GM10847 (cell line): ENCODE results near the gene PZP.

Experiments
- POLR2A ChIP-seq: IDR thresholded peaks from 2 replicates; pipeline ENCODE4 v1.6.1; 2011; ENCODE audit not compliant: insufficient read length; ENCODE audit errors: extremely low read depth

Gene PZP

GRCh38 chr12:9113296-9113986, 94.8 kb downstream of the PZP start:
- TF ChIP-seq POLR2A = no peak

- no peak for TF ChIP-seq POLR2A
These were observed 95.9 kb downstream of the PZP start for GRCh38 chr12:9112076-9112853.

DNA sequence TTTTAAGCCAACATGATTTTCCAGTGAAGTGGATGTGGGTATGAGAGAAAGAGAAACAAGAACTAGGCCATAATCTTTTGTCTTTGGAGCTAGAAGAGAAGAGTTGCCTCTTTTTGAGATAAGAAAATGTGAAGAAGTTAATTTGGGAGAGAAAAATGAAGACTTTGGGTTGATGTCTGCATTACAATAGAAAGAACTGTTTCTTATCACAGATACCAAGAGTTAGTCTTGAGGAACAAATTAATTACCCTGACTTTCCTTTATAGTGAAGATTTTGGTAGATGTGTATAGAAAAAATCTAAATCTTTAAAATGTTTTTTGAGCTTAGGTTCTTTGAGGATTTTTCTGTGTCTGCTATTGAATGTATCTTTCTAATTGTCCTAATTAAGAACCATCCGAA, 96.7 kb downstream of the PZP start:
- no peak for TF ChIP-seq POLR2A

GRCh38 chr12:9109737-9110491, 98.3 kb downstream of the PZP start:
- TF ChIP-seq POLR2A = no peak

GRCh38 chr12:9109213-9109522, 99.0 kb downstream of the PZP start:
- TF ChIP-seq POLR2A = no peak

GRCh38 chr12:9108504-9109212, 99.5 kb downstream of the PZP start:
- no peak for TF ChIP-seq POLR2A

- TF ChIP-seq POLR2A = no peak
These were observed 100.7 kb downstream of the PZP start for GRCh38 chr12:9107542-9107873.

DNA sequence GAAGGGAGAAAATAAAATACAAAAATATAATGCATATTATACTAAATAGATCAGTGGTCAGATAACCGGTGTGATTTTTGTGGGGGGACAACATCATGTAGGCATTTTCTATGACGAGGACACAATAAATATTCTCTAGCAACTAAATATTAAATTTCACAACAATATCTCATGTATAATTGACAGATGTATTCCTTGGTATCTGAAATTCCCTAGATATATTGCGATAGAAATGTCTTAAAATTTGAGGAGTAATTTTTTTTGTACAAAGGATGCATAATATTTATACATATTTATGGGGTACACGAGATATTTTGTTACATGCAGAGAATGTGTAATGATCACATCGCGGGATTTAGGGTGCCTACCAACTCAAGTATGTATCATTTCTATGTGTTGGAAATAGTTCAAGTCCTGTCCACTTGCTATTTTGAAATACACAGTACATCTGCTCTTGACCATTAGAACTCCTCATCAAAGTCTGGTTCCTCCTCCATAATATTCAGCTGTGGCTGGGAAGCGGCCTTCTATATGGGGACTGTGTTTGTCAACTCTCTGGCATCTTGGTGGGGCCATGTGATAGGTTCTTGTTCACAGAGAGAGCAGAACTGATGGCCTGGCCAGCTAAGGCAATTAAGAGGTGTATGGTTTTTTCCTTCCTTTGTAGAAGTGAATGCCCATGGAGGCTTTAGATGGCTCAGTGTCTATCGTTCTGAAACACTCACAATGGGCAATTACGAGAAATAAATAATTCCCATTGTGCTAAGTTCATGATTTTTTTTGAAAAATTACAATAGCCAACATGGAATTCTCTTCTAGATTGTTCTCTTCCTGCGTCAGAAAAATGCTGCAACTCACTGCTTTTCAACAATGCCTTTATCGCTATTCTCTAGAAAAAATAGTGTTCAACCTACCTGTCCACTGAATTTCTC, 101.3 kb downstream of the PZP start:
- TF ChIP-seq POLR2A = no peak

- no peak for TF ChIP-seq POLR2A
These were observed 102.1 kb downstream of the PZP start for GRCh38 chr12:9106067-9106466.

DNA sequence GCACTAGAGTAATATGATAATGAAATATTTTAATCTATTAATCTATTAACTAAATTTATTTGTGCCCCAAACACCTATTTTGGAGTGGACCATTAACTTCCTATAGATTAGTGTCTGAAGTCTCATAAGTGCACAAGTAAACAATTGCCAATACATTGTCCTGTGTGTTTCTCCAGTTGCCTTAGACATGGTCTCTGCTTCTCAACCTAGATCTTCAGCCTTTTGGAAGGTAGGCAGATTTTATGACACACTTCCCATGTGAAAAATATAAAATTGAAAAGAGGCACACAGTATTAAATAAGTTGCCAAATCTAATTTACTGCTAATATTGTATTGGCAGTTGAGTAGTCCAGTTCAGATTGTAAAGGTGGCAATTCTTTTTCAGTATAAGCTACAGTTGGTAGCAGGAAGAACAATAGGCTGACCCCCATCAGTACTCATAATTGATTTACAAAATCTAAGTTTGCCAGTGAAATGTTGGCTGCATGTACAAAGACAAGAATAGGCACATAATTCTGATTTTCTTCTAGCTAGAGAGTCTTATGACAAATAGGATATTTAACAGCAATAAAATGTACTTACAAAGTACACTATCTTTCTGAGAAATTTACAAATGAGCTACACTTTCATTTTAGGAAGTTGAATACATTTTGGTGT, 103.3 kb downstream of the PZP start:
- no peak for TF ChIP-seq POLR2A

DNA sequence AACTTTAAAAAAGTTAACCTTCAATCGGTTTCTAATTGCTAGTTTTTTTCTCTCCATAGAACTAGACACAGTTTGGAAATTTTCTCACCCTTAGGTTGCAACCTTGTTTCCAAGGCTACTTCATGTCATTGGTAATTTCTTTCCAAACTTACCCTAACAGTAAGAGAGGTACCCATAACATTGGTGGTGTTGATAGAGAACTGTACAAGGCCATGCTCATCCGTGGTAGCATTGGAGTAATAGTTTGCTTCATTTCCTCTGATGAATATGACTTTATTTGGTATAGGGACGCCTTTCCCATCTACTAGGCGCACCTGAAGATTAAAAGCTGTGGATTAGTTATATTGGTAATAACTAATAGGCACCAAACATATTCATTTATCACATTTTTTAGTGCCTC, 104.1 kb downstream of the PZP start:
- no peak for TF ChIP-seq POLR2A

- no peak for TF ChIP-seq POLR2A
These were observed 104.9 kb downstream of the PZP start for GRCh38 chr12:9103050-9103849.

DNA sequence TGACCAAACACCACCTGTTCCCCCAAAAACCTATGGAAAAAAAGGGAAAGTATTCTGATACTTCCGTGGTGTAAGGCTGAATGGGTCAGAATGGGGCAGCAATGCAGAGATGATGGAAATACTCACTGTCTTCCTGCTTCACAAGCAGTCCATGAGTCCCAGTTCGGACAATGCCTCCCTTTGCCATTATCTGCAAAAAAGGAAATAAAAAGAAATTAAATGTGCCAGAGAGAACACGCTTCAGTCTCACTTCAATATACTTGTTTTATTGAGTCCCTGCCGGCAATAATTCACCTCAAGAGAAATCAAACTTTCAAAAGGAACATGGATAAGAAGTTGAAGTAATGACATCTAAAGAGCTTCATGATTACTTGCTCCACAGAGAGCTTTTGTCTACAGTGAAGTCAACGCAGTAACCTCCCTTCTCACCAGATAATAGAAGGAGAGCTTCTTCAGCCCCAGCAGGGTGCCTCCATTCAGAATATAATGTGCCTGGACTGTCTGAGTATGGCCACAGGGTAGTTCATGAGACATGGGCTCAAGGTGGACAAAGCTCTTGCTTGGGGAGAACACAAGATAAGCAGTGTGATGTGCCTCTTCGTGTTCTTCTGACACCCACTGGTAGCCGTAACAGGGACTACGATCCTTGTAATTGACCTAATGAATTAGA, 107.0 kb downstream of the PZP start:
- TF ChIP-seq POLR2A = no peak

DNA sequence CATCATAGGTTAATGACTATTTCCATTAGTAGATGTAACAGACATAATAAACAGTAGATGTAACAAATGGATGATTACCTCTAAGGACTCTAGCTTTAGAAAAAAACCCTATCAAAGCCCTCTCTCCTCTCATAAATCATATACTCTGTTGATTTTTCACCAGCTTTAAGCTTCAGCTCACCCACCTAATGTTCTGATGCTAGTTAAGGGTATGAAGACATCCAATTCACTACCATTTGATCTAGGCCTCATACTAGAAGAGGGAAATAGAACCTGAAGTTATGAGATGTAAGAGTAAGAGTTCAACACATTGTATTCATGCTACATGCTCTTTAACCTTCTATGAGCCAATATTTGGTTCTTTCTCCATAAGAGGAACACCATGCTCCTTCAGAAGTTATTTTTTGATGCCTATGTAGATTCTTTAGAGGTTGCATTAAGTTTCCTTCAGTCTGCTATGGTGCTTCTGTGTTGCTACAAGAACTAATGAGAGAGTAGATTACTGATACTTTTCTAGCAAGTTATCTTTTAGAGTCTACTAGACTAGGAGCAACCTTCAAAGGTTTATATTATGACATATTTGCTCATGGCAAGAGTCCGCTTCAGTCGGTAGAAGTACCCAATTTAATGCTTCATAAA, 108.5 kb downstream of the PZP start:
- TF ChIP-seq POLR2A = no peak
